ENCODE data around the gene NRXN3.

NRXN3 gene

GRCh38 chr14:79137836-79138235, 967.7 kb downstream of the NRXN3 start:
- no peak overlapping the region for H3K4me3 ChIP-seq (ENCODE audit: extremely low read depth, insufficient read depth, low read length, poor library complexity, severe bottlenecking)
- H3K36me3 ChIP-seq (ENCODE audit: control insufficient read depth, insufficient read depth, low read length): no peaks in the 10 kb centered on the region
- no peak overlapping the region for H3K27ac ChIP-seq (ENCODE audit: low read depth, low read length, severe bottlenecking)
- 83 to 86% methylated on average over 1 to 3 of the region's 3 CpGs for WGBS, 2 experiments (ENCODE audit: insufficient coverage in 2 of 2)
- H3K9me3 ChIP-seq (ENCODE audit: control insufficient read depth, low read length): no peaks in the 10 kb centered on the region
- no peaks in the 10 kb centered on the region for H3K4me1 ChIP-seq (ENCODE audit: control insufficient read depth, insufficient read depth, low read length, poor library complexity, severe bottlenecking)

- Histone ChIP-seq H3K4me1 (ENCODE audit: control insufficient read depth, insufficient read depth, low read length, poor library complexity, severe bottlenecking) (no peaks in the 10 kb centered on the region), H3K36me3 (ENCODE audit: control insufficient read depth, insufficient read depth, low read length) (no peaks in the 10 kb centered on the region), H3K4me3 (ENCODE audit: extremely low read depth, insufficient read depth, low read length, poor library complexity, severe bottlenecking) (no peak overlapping the region), H3K27ac (ENCODE audit: low read depth, low read length, severe bottlenecking) (no peak overlapping the region), H3K9me3 (ENCODE audit: control insufficient read depth, low read length) (no peaks in the 10 kb centered on the region)
- 83 to 100% methylated on average over 1 of the region's 3 CpGs for WGBS, 2 experiments (ENCODE audit: insufficient coverage in 2 of 2)
Observed at GRCh38 chr14:79144896-79145295, 974.7 kb downstream of the NRXN3 start.

GRCh38 chr14:79150226-79150625, 980.1 kb downstream of the NRXN3 start:
- Histone ChIP-seq H3K9me3 (ENCODE audit: control insufficient read depth, low read length) (no peaks in the 10 kb centered on the region), H3K27ac (ENCODE audit: low read depth, low read length, severe bottlenecking) (no peak overlapping the region), H3K4me3 (ENCODE audit: extremely low read depth, insufficient read depth, low read length, poor library complexity, severe bottlenecking) (no peak overlapping the region), H3K36me3 (ENCODE audit: control insufficient read depth, insufficient read depth, low read length) (no peaks in the 10 kb centered on the region), H3K4me1 (ENCODE audit: control insufficient read depth, insufficient read depth, low read length, poor library complexity, severe bottlenecking) (no peaks in the 10 kb centered on the region)
- WGBS, 2 experiments (ENCODE audit: insufficient coverage in 2 of 2): no CpG with 5 or more reads among the region's 1 CpG

- no peaks in the 10 kb centered on the region for H3K9me3 ChIP-seq (ENCODE audit: control insufficient read depth, low read length)
- H3K4me3 ChIP-seq (ENCODE audit: extremely low read depth, insufficient read depth, low read length, poor library complexity, severe bottlenecking): no peak overlapping the region
- H3K36me3 ChIP-seq (ENCODE audit: control insufficient read depth, insufficient read depth, low read length): no peaks in the 10 kb centered on the region
- H3K27ac ChIP-seq (ENCODE audit: low read depth, low read length, severe bottlenecking): no peak overlapping the region
- no peaks in the 10 kb centered on the region for H3K4me1 ChIP-seq (ENCODE audit: control insufficient read depth, insufficient read depth, low read length, poor library complexity, severe bottlenecking)
Observed at GRCh38 chr14:79157369-79157768, 987.2 kb downstream of the NRXN3 start.

- Histone ChIP-seq H3K36me3 (ENCODE audit: control insufficient read depth, insufficient read depth, low read length) (no peaks in the 10 kb centered on the region), H3K27ac (ENCODE audit: low read depth, low read length, severe bottlenecking) (no peak overlapping the region), H3K9me3 (ENCODE audit: control insufficient read depth, low read length) (no peaks in the 10 kb centered on the region), H3K4me3 (ENCODE audit: extremely low read depth, insufficient read depth, low read length, poor library complexity, severe bottlenecking) (no peak overlapping the region), H3K4me1 (ENCODE audit: control insufficient read depth, insufficient read depth, low read length, poor library complexity, severe bottlenecking) (no peaks in the 10 kb centered on the region)
- 42 to 51% methylated on average over 5 to 7 of the region's 7 CpGs for WGBS, 2 experiments (ENCODE audit: insufficient coverage in 2 of 2)
Observed at GRCh38 chr14:79161571-79161970, 991.4 kb downstream of the NRXN3 start.

GRCh38 chr14:79162833-79163232, 992.7 kb downstream of the NRXN3 start:
- Histone ChIP-seq H3K27ac (ENCODE audit: low read depth, low read length, severe bottlenecking) (no peak overlapping the region), H3K36me3 (ENCODE audit: control insufficient read depth, insufficient read depth, low read length) (no peaks in the 10 kb centered on the region), H3K4me1 (ENCODE audit: control insufficient read depth, insufficient read depth, low read length, poor library complexity, severe bottlenecking) (no peaks in the 10 kb centered on the region), H3K4me3 (ENCODE audit: extremely low read depth, insufficient read depth, low read length, poor library complexity, severe bottlenecking) (no peak overlapping the region), H3K9me3 (ENCODE audit: control insufficient read depth, low read length) (no peaks in the 10 kb centered on the region)

GRCh38 chr14:79165471-79166090, 995.4 kb downstream of the NRXN3 start:
- no peaks in the 10 kb centered on the region for H3K4me1 ChIP-seq (ENCODE audit: control insufficient read depth, insufficient read depth, low read length, poor library complexity, severe bottlenecking)
- H3K36me3 ChIP-seq (ENCODE audit: control insufficient read depth, insufficient read depth, low read length): no peaks in the 10 kb centered on the region
- no peak overlapping the region for H3K4me3 ChIP-seq (ENCODE audit: extremely low read depth, insufficient read depth, low read length, poor library complexity, severe bottlenecking)
- whole genome bisulfite sequencing, 2 experiments (ENCODE audit: insufficient coverage in 2 of 2): 76% methylated on average over 3 of the region's 4 CpGs; no CpG with 5 or more reads in 1 of the 2 experiments
- no peak overlapping the region for H3K27ac ChIP-seq (ENCODE audit: low read depth, low read length, severe bottlenecking)
- no peaks in the 10 kb centered on the region for H3K9me3 ChIP-seq (ENCODE audit: control insufficient read depth, low read length)

- Histone ChIP-seq H3K4me3 (ENCODE audit: extremely low read depth, insufficient read depth, low read length, poor library complexity, severe bottlenecking) (no peak overlapping the region), H3K27ac (ENCODE audit: low read depth, low read length, severe bottlenecking) (no peak overlapping the region), H3K9me3 (ENCODE audit: control insufficient read depth, low read length) (no peaks in the 10 kb centered on the region), H3K4me1 (ENCODE audit: control insufficient read depth, insufficient read depth, low read length, poor library complexity, severe bottlenecking) (no peaks in the 10 kb centered on the region), H3K36me3 (ENCODE audit: control insufficient read depth, insufficient read depth, low read length) (no peaks in the 10 kb centered on the region)
- WGBS, 2 experiments (ENCODE audit: insufficient coverage in 2 of 2): 60% methylated on average over 1 of the region's 2 CpGs; no CpG with 5 or more reads in 1 of the 2 experiments
Observed at GRCh38 chr14:79166171-79166570, 996.0 kb downstream of the NRXN3 start.

- Histone ChIP-seq H3K27ac (ENCODE audit: low read depth, low read length, severe bottlenecking) (no peak overlapping the region), H3K9me3 (ENCODE audit: control insufficient read depth, low read length) (no peaks in the 10 kb centered on the region), H3K36me3 (ENCODE audit: control insufficient read depth, insufficient read depth, low read length) (no peaks in the 10 kb centered on the region), H3K4me1 (ENCODE audit: control insufficient read depth, insufficient read depth, low read length, poor library complexity, severe bottlenecking) (no peaks in the 10 kb centered on the region), H3K4me3 (ENCODE audit: extremely low read depth, insufficient read depth, low read length, poor library complexity, severe bottlenecking) (no peak overlapping the region)
- no CpG with 5 or more reads among the region's 1 CpG for WGBS, 2 experiments (ENCODE audit: insufficient coverage in 2 of 2)
Observed at GRCh38 chr14:79167957-79168356, 997.8 kb downstream of the NRXN3 start.

- H3K4me3 ChIP-seq (ENCODE audit: extremely low read depth, insufficient read depth, low read length, poor library complexity, severe bottlenecking): no peak overlapping the region
- 69 to 85% methylated on average over 3 to 4 of the region's 5 CpGs for WGBS, 2 experiments (ENCODE audit: insufficient coverage in 2 of 2)
- H3K36me3 ChIP-seq (ENCODE audit: control insufficient read depth, insufficient read depth, low read length): no peaks in the 10 kb centered on the region
- no peak overlapping the region for H3K27ac ChIP-seq (ENCODE audit: low read depth, low read length, severe bottlenecking)
- no peaks in the 10 kb centered on the region for H3K4me1 ChIP-seq (ENCODE audit: control insufficient read depth, insufficient read depth, low read length, poor library complexity, severe bottlenecking)
- H3K9me3 ChIP-seq (ENCODE audit: control insufficient read depth, low read length): no peaks in the 10 kb centered on the region
Observed at GRCh38 chr14:79175671-79176070, 1005.5 kb downstream of the NRXN3 start.

- Histone ChIP-seq H3K27ac (ENCODE audit: low read depth, low read length, severe bottlenecking) (no peak overlapping the region), H3K4me1 (ENCODE audit: control insufficient read depth, insufficient read depth, low read length, poor library complexity, severe bottlenecking) (no peaks in the 10 kb centered on the region), H3K4me3 (ENCODE audit: extremely low read depth, insufficient read depth, low read length, poor library complexity, severe bottlenecking) (no peak overlapping the region), H3K9me3 (ENCODE audit: control insufficient read depth, low read length) (no peaks in the 10 kb centered on the region), H3K36me3 (ENCODE audit: control insufficient read depth, insufficient read depth, low read length) (no peaks in the 10 kb centered on the region)
- WGBS, 2 experiments (ENCODE audit: insufficient coverage in 2 of 2): 100% methylated on average over 1 of the region's 4 CpGs; no CpG with 5 or more reads in 1 of the 2 experiments
Observed at GRCh38 chr14:79177106-79177505, 1006.9 kb downstream of the NRXN3 start.

Measured in mesodermal cell (in vitro differentiated cells).